A673 (cell line): ENCODE measurements around the gene CSF3. TPM values are rescaled to one million over a fixed set of nuclear protein-coding genes. Genes with fewer than 3 reads are reported as not detected.

Experiments used
- BruUV-seq: library from RNA; stranded (reverse); fragments of 400-500 nt; replicated peaks from 2 replicates; lab custom pipeline; 2021; lab: Mats Ljungman, UMichigan
- CTCF ChIA-PET: fragments of 300-600 bp; sonication (Branson Sonifier 250); formaldehyde crosslinking; loops from one replicate; lab custom pipeline; 2022; ENCODE audit warnings: antibody characterized with exemption; lab: Charles Lee
- POLR2A ChIA-PET: fragments of 300-600 bp; sonication (Branson Sonifier 250); formaldehyde crosslinking; loops from one replicate; lab custom pipeline; 2022; ENCODE audit warnings: antibody characterized with exemption; ENCODE audit not compliant: low non-redundant PET; lab: Charles Lee
- DNase-seq: peaks from one replicate; pipeline ENCODE4 v3.0.0-alpha.2; 2015; ENCODE audit warnings: low spot score
- H3K27ac ChIP-seq: fragments of 200-600 bp; sonication (generic); 2 replicates; pipeline ENCODE4 v1.5.1; 2016; ENCODE audit warnings: mixed run types, low read depth, mild to moderate bottlenecking, mixed read lengths, antibody characterized with exemption, low read length; ENCODE audit not compliant: poor library complexity, severe bottlenecking
- H3K27me3 ChIP-seq: fragments of 200-600 bp; sonication (generic); replicated peaks from 2 replicates; pipeline ENCODE4 v1.6.1; 2017; ENCODE audit warnings: mixed run types, low read depth, mild to moderate bottlenecking, mixed read lengths, antibody characterized with exemption, low read length; ENCODE audit not compliant: insufficient read depth, poor library complexity
- H3K36me3 ChIP-seq: fragments of 200-600 bp; sonication (generic); 2 replicates; pipeline ENCODE4 v1.6.1; 2016; ENCODE audit warnings: mixed run types, mild to moderate bottlenecking, mixed read lengths, antibody characterized with exemption, low read length; ENCODE audit not compliant: insufficient read depth, poor library complexity, severe bottlenecking
- H3K4me1 ChIP-seq: fragments of 200-600 bp; sonication (generic); 2 replicates; pipeline ENCODE4 v1.6.1; 2017; ENCODE audit warnings: mixed run types, mild to moderate bottlenecking, mixed read lengths, antibody characterized with exemption, low read length; ENCODE audit not compliant: insufficient read depth, poor library complexity, severe bottlenecking
- H3K4me3 ChIP-seq: fragments of 200-600 bp; sonication (generic); 2 replicates; pipeline ENCODE4 v1.5.1; 2016; ENCODE audit warnings: low read depth, mixed run types, mild to moderate bottlenecking, mixed read lengths, low read length; ENCODE audit not compliant: poor library complexity, severe bottlenecking
- H3K9me3 ChIP-seq: fragments of 200-600 bp; sonication (generic); 2 replicates; pipeline ENCODE4 v1.6.1; 2016; ENCODE audit warnings: mixed run types, low read depth, mild to moderate bottlenecking, mixed read lengths, antibody characterized with exemption, low read length; ENCODE audit not compliant: poor library complexity, severe bottlenecking
- EZH2 ChIP-seq: fragments of 200-600 bp; sonication (generic); IDR thresholded peaks from 2 replicates; pipeline ENCODE4 v1.6.1; 2017; ENCODE audit warnings: borderline replicate concordance, low read depth, mild to moderate bottlenecking, mixed read lengths, antibody characterized with exemption, low read length; ENCODE audit not compliant: poor library complexity, severe bottlenecking
- intact Hi-C: fragments of 100-400 bp; cut with micrococcal nuclease; formaldehyde crosslinking; loops from one replicate; pipeline ENCODE4 v1.10.0; 2022; ENCODE audit not compliant: unreplicated experiment
- total RNA-seq: library from RNA; stranded (reverse); gene quantifications from 2 replicates; pipeline ENCODE4 v1.2.3, GENCODE V29; 2021
- TF ChIP-seq, protein P1 (sequence below): fragments of 300-800, 200-600 bp; sonication (generic); conservative IDR thresholded peaks from 2 replicates; pipeline ENCODE4 v1.5.1; 2017; ENCODE audit warnings: low read depth, mild to moderate bottlenecking, antibody characterized with exemption, low read length, moderate library complexity, mixed read lengths

The CSF3 gene
- total RNA-seq, 1 experiment from 2014 or later: not detected

DNA sequence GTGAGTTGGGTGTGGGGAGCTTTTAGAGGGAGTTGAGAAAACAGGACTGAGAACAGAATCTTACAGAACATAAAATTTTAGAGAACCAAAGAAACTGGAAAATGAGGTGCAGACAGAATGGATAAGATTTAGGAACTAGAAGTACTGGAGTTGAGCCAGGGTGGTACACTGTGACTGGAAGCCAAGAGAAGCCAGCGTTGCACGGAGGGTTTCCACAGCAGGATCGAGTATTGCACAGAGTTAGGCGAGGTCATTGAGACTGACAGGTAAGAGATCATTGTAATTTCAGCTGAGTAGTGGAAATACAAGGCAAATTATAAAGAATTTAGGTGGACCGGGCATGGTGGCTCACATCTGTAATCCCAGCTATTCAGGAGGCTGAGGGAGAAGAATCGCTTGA, 45.9 kb upstream of the CSF3 start:
- Histone ChIP-seq H3K36me3 (no peaks in the 10 kb centered on the region), H3K4me3 (no peak overlapping the region), H3K4me1 (no peaks in the 10 kb centered on the region), H3K27me3 (no peaks in the 10 kb centered on the region), H3K9me3 (no peaks in the 10 kb centered on the region), H3K27ac (no peak overlapping the region)
- ChIA-PET POLR2A (no interaction called here), CTCF (no interaction called here)
- no peak for DNase-seq
- TF ChIP-seq, protein P1, sequence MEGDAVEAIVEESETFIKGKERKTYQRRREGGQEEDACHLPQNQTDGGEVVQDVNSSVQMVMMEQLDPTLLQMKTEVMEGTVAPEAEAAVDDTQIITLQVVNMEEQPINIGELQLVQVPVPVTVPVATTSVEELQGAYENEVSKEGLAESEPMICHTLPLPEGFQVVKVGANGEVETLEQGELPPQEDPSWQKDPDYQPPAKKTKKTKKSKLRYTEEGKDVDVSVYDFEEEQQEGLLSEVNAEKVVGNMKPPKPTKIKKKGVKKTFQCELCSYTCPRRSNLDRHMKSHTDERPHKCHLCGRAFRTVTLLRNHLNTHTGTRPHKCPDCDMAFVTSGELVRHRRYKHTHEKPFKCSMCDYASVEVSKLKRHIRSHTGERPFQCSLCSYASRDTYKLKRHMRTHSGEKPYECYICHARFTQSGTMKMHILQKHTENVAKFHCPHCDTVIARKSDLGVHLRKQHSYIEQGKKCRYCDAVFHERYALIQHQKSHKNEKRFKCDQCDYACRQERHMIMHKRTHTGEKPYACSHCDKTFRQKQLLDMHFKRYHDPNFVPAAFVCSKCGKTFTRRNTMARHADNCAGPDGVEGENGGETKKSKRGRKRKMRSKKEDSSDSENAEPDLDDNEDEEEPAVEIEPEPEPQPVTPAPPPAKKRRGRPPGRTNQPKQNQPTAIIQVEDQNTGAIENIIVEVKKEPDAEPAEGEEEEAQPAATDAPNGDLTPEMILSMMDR: no peak
- no peak for TF ChIP-seq EZH2
- intact Hi-C loops: no loop called here
- no TSS peak for BruUV-seq

- no peaks in the 10 kb centered on the region for H3K36me3 ChIP-seq
- no peak for DNase-seq
- no TSS peak for BruUV-seq
- H3K4me3 ChIP-seq: no peak overlapping the region
- H3K27me3 ChIP-seq: no peaks in the 10 kb centered on the region
- H3K9me3 ChIP-seq: no peaks in the 10 kb centered on the region
- no peak overlapping the region for H3K27ac ChIP-seq
- intact Hi-C loops: no loop called here
- ChIA-PET CTCF (no interaction called here), POLR2A (no interaction called here)
- TF ChIP-seq, protein P1: no peak
- no peak for TF ChIP-seq EZH2
- no peaks in the 10 kb centered on the region for H3K4me1 ChIP-seq
These were observed 45.0 kb upstream of the CSF3 start for GRCh38 chr17:39970157-39970692.

DNA sequence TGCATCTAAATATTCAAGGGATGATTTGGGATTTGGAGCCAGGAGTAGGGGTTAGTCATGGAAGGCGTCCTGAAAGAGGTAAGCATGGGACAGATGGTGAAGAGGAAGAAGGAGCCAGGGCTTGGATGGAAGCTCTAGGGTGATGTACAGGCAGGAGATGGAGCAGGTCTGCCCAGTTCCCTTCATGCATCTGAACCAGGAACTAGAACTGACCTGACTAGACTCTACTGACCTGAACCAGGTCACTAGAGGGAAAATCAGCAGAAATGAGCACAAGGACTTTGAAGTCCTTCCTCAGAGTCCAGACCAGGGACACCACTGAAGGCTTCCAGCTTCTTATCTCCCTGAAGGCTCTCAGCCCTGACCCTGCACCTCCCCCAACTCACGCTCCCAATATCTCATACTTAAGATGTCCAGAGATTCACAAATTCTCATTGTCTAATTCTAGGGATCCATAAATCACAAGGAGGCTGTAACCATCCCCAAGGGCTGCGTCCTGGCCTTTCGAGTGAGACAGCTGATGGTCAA, 44.1 kb upstream of the CSF3 start:
- DNase-seq: no peak
- Histone ChIP-seq H3K36me3 (no peaks in the 10 kb centered on the region), H3K27ac (no peak overlapping the region), H3K9me3 (no peaks in the 10 kb centered on the region), H3K4me3 (no peak overlapping the region), H3K27me3 (no peaks in the 10 kb centered on the region), H3K4me1 (no peaks in the 10 kb centered on the region)
- no TSS peak for BruUV-seq
- CTCF ChIA-PET: no interaction called here
- intact Hi-C loops: no loop called here
- no peak for TF ChIP-seq EZH2
- TF ChIP-seq, protein P1: no peak
- POLR2A ChIA-PET: no interaction called here
